Astrocyte of the cerebellum (primary cell): ENCODE results near the gene ST3GAL6.
A peak's percentile ranks its signal among the peaks of the same experiment; 100 is the strongest.

Experiments
- DNase-seq: peaks from one replicate; pipeline ENCODE4 v3.0.0-alpha.2; 2011; ENCODE audit warnings: low read depth
- H3K4me3 ChIP-seq: 2 replicates; pipeline ENCODE4 v1.5.1; 2011; ENCODE audit warnings: mild to moderate bottlenecking, low read depth, low read length, moderate library complexity
- CTCF ChIP-seq: IDR thresholded peaks from 2 replicates; pipeline ENCODE4 v1.5.1; 2012; ENCODE audit warnings: low read length, low read depth, moderate library complexity, mild to moderate bottlenecking; ENCODE audit errors: missing control alignments
- in situ Hi-C: cut with HindIII; loops from 2 replicates; pipeline ENCODE4 v1.10.0; 2017; ENCODE audit warnings: low sequenced_read_pairs

Gene ST3GAL6

GRCh38 chr3:98808071-98808470 lies 44.9 kb downstream of the ST3GAL6 start:
- no peak for TF ChIP-seq CTCF
- in situ Hi-C loops, result no loop called here
- H3K4me3 ChIP-seq, result no peak overlapping the region
- DNase-seq, result no peak

DNA sequence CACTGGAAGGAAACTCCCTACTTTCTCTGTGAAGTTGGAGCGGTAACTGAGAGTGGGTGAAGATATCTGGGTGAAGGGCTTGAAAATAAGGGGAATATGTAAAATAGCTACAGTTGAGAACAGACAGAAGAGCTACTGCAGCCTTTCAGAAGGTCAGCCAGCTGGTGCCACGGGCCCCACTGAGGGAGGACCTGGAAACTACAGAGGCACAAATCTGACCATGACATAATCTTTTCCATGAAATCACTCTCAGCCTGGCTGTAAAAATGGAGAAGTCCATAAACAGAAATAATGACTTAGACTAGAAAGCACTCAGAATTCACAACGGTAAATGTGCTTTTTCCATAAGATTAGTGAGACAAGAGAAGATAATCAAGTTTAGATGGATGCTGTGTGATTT lies 46.4 kb downstream of the ST3GAL6 start:
- no peak for DNase-seq
- H3K4me3 ChIP-seq, result no peak overlapping the region
- no peak for TF ChIP-seq CTCF
- in situ Hi-C loops, result no loop called here

GRCh38 chr3:98811048-98811447 lies 47.9 kb downstream of the ST3GAL6 start:
- no peak for TF ChIP-seq CTCF
- in situ Hi-C loops, result no loop called here
- H3K4me3 ChIP-seq, result no peak overlapping the region
- no peak for DNase-seq

DNA sequence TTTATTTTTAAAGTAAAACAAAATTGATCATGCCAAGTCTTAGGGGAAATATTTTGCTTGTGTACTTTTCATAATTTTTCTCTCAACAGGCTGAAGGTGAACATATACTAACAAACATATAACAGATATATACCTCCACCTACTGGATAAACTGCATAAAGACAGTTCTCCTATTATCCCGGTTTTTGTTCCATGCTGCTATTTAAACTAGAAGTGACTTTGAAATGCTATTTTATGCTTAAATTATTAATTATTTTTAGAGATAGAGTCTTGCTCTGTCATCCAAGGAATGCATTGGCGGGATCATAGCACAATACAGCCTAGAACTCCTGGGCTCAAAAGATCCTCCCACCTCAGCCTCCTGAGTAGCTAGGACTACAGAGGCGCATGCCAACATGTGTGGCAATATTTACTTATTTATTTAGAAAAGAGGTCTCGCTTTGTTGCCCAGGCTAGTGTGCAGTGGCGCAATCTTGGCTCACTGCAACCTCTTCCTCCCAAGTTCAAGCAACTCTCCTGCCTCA lies 49.8 kb downstream of the ST3GAL6 start:
- H3K4me3 ChIP-seq, result no peak overlapping the region
- no peak for DNase-seq
- in situ Hi-C loops, result no loop called here
- TF ChIP-seq CTCF, result no peak

DNA sequence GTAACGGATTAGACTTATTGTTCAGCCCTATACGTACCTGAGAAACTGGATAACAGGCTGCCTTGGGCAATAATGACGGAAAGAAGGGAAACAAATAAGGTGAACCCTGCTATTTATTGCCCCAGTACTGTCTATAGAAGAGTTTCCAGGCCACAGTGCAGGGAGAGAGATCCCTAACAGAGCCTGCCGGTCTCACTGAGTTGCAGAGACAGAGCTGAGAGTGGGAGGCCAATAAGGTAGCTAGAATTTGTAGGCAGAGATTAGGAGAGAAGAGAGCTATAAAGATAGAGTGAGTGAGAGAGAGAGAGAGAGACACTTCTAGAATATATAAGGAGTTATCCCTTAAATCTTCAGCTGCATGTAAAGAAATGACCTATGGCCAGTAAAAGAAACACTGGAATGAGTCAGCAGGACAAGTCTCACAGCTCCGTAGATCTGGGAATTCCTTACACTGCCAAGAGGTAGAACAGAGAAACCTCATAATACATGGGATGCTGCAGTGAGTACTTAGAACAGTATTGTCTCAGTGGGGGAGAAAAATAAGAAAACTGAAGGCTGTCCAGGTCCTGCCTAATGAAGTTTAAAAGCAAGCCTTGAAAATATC lies 51.8 kb downstream of the ST3GAL6 start:
- DNase-seq, result peak; percentile 49
- no peak for TF ChIP-seq CTCF
- no peak overlapping the region for H3K4me3 ChIP-seq
- in situ Hi-C loops, result no loop called here

GRCh38 chr3:98817547-98818041 lies 54.5 kb downstream of the ST3GAL6 start:
- in situ Hi-C loops, result no loop called here
- DNase-seq, result peak; percentile 49
- TF ChIP-seq CTCF, result peak; percentile 31
- no peak overlapping the region for H3K4me3 ChIP-seq
